Heart left ventricle (tissue), 13 donors: ENCODE measurements around the gene PPP1R7.

ENCODE experiments used
- POLR2A ChIP-seq, 2 donors: fragments of 450-650 bp; IDR thresholded peaks; one replicate each; pipeline ENCODE4 v1.6.1; 2017; ENCODE audit warnings: antibody characterized with exemption in 2 of 2, mild to moderate bottlenecking in 2 of 2, moderate library complexity in 2 of 2
- TF ChIP-seq, protein P1 (sequence below), 12 donors: fragments of 200-600 bp; sonication (generic) in 4 of 12; IDR thresholded peaks; one replicate each; pipeline versions ENCODE4 v1.5.0 to v1.8.0; 2018 to 2022; ENCODE audit warnings: antibody characterized with exemption in 12 of 12, mild to moderate bottlenecking in 5 of 12
- donor health status: ischemic (EF 13 %, LVEDD 7.1; RV severe dilation, severe dysfunction).
- donor health status: DM: no; HTN: yes; CAD: no.
- donor health status: DM: no; HTN: no; CAD: no.
- donor health status: ischemic (EF 25% LVEDD 6.9; RV normal size, moderate dysfunction).
- donor health status: ischemic (EF 25% LVEDD 5.7; RV mildly dilated, moderate dysfunction).
- donor health status: ischemic (EF 35%, LVEDD 5.7; RV mildly dilated, moderate dysfunction).
- donor health status: nonischemic (EF 11% LVEDD 7.7; RV severe dilation, severe dysfunction).
- donor health status: DM: yes; HTN: yes; CAD: no.
- donor health status: PGD.
- donor health status: ischemic (EF 29% LVEDD 5.4; RV normal size, mild dysfunction).
- donor health status: nonischemic (EF 23%, LVEDD 6.1; RV moderate dilation, normal function).

DNA sequence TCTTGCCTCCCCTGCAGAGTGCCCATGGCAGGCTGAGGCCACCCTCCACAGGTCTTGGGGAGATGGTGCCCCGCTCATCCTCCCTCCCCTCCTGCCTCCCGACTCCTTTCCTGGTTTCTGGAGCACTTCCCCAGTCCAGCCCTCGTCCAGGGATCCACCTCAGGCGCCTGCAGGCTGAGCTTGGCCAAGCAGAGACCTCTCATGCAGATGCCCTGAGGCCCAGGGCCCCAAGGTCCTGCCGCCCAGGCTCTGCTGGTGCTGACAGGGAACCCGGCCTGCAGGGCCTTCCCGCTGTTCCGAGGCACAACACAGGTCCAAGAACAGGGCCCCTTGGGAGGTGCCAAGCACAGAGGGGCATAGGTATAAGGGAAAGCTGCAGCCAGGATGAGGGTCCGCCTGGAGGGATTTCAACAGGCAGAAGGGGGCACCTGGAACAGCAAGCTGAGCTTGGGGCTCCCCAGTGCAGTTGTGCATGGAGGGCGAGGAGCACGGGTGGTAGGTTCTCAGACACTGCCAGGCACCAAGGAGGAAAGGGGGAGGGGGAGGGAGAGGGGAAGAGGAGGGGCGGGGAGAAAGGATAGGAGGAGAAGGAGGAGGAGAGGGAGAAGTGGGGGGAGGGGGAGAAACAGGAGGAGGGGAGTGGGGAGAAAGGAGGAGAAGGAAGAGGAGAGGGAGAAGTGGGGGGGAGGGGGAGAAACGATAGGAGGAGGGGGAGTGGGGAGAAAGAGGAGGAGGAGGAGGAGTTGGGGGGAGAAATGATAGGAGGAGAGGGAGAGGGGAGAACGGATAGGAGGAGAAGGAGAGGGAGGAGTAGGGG lies 37.0 kb downstream of the PPP1R7 start:
- TF ChIP-seq, protein P1, sequence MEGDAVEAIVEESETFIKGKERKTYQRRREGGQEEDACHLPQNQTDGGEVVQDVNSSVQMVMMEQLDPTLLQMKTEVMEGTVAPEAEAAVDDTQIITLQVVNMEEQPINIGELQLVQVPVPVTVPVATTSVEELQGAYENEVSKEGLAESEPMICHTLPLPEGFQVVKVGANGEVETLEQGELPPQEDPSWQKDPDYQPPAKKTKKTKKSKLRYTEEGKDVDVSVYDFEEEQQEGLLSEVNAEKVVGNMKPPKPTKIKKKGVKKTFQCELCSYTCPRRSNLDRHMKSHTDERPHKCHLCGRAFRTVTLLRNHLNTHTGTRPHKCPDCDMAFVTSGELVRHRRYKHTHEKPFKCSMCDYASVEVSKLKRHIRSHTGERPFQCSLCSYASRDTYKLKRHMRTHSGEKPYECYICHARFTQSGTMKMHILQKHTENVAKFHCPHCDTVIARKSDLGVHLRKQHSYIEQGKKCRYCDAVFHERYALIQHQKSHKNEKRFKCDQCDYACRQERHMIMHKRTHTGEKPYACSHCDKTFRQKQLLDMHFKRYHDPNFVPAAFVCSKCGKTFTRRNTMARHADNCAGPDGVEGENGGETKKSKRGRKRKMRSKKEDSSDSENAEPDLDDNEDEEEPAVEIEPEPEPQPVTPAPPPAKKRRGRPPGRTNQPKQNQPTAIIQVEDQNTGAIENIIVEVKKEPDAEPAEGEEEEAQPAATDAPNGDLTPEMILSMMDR (IDR thresholded peaks at IDR 0.05) = no peak
- TF ChIP-seq POLR2A (IDR thresholded peaks at IDR 0.05) = no peak
